Hematopoietic multipotent progenitor cell treated with erythropoietin and hydrocortisone succinate and interleukin-3 and kit ligand, for 6 days (in vitro differentiated cells): ENCODE results near the gene CASTOR1.
"Not testable (repeated sequence)": the region's sequence is repeated elsewhere in the genome, so short reads cannot be mapped to it uniquely, and the experiment has no call there.

ENCODE experiments used
- DNase-seq: peaks from one replicate; pipeline ENCODE4 v3.0.0-alpha.2; 2015

Gene CASTOR1

GRCh38 chr22:30289141-30289979, at the start of gene CASTOR1:
Gene CASTOR1 (minus strand): TSS chr22:30289505. CDS start chr22:30289497, 8 bp downstream.
- DNase-seq, result peak; percentile 99

- DNase-seq, result no peak
These were observed 49.5 kb upstream of the CASTOR1 start for GRCh38 chr22:30338802-30339201.

GRCh38 chr22:30338341-30338740, 49.0 kb upstream of the CASTOR1 start:
- DNase-seq, result not testable (repeated sequence)

DNA sequence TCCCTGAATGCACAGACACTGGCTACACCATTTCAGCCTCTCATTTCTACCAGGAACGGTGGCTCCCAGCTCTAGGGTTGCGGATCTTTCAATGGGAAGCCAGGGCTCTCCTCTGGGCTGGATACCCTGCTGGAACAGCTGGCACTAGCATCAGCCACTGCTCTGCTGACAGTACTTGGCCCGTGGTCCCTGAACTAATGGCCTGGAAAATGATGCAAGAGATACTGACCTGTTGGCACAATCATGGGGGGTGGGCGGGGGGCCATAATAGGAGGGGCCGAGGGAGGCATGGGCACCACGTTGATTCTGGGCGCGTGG, 48.1 kb upstream of the CASTOR1 start:
- DNase-seq, result no peak

GRCh38 chr22:30336752-30337460, 47.6 kb upstream of the CASTOR1 start:
- no peak for DNase-seq

DNA sequence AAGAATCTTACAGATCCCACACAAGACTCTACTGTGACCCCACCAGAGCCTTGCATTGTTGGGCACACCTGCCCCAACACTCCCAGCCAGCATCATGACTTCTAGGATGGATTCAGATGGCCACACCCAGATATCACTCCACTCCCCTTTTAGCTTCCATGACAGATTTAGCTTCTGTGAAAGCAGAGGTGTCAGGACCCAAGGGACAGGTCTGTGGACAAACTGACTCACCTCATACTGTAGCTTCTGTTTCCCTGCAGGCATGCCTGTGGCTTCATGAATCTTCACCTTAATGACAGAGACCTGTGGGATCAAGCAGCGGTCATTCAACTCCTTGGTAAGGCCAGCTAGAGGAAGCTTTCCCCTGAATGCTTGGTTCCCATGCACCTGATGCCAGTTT, 45.9 kb upstream of the CASTOR1 start:
- no peak for DNase-seq

DNA sequence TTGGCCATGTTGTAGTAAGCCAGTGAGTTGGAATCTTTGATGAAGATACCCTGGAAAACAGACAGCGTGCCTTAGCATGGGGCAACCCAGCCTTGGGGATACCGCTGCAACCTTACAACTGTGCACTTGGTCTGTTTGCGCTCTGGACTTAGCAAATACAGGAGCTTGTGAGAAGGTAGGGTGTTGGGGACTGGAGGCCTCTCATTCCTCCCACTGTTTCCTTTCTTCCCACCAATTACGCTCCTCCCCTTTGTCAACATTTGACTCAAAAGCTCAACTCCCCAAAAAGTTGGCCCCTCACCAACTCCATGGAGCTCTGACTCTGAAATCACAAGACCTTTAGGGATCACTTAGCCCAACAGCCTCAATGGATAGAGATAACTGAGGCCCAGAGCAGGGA, 45.3 kb upstream of the CASTOR1 start:
- DNase-seq, result no peak

DNA sequence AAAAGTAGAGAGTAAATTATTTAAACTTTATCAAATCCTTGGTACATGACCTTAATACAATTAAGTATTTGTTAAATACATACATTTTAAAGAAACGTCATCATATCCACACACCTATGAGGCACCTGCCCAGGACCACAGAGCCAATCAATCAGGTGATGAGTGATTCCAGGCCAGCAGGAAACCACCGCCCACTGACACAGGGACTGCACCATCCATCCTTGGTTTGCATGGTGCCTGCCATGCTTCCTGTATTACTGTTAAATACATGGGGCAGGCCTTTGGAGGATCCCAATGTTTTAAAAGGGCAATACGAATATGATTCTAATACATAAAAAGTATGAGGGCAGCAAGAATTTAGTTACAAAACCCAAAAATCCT, 44.4 kb upstream of the CASTOR1 start:
- DNase-seq, result no peak

- no peak for DNase-seq
These were observed 43.8 kb upstream of the CASTOR1 start for GRCh38 chr22:30332994-30333706.

- no peak for DNase-seq
These were observed 43.2 kb upstream of the CASTOR1 start for GRCh38 chr22:30332551-30332950.

DNA sequence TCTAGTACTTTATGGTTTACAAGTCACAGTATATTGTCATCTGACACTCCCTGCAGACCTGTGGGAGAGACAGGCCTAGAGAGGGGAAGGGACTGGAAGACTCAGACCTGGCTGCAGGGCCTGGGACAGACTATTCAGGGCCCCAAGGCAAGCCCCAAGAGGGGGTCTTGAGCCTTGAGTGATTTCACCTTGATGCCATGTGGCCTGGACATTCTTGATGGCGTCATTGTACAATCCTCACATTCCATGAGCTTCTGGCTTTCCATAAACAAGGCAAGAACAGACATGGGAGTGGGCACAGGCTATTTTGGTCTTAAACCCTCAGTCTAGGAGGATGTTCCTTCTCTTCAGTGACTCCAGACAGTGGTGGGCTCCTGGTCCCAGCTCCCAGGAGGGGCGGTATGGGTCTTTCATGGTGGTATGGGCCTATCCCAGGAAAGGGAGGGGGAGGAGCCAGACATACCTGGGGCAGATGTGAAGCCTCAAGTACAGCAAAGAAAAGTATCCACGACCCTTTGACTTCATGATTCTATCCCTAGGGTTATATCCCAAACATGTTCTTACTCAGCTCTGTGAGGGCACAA, 39.3 kb upstream of the CASTOR1 start:
- no peak for DNase-seq

DNA sequence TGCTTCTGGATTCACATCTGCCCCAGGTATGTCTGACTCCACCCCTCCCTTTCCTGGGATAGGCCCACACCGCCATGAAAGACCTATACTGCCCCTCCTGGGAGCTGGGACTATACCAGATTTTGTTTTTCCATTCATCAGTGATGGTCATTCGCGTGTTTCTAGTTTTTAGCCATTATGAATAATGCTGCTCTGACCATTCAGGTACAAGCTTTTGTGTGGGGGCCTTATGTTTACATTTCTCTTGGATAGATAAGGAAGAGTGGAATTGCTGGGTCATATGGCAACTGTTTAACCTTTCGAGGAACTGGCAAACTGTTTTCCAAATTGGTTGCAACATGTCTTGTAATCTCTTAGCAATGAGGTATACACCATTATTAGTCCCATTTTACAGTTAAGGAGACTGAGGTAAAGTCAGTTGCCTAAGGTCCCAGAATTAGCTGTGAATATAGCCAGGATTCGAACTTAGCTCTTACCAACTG, 38.6 kb upstream of the CASTOR1 start:
- no peak for DNase-seq

- DNase-seq, result peak; percentile 95
These were observed 37.5 kb upstream of the CASTOR1 start, which contains the start of gene TBC1D10A for GRCh38 chr22:30326706-30327362. Gene TBC1D10A (minus strand): TSS chr22:30326941. CDS start chr22:30326881, 60 bp downstream.

GRCh38 chr22:30326255-30326705, 37.0 kb upstream of the CASTOR1 start:
- DNase-seq, result peak; percentile 41

- DNase-seq, result no peak
These were observed 36.5 kb upstream of the CASTOR1 start for GRCh38 chr22:30325724-30326254.

- DNase-seq, result no peak
These were observed 35.9 kb upstream of the CASTOR1 start for GRCh38 chr22:30325065-30325720.

DNA sequence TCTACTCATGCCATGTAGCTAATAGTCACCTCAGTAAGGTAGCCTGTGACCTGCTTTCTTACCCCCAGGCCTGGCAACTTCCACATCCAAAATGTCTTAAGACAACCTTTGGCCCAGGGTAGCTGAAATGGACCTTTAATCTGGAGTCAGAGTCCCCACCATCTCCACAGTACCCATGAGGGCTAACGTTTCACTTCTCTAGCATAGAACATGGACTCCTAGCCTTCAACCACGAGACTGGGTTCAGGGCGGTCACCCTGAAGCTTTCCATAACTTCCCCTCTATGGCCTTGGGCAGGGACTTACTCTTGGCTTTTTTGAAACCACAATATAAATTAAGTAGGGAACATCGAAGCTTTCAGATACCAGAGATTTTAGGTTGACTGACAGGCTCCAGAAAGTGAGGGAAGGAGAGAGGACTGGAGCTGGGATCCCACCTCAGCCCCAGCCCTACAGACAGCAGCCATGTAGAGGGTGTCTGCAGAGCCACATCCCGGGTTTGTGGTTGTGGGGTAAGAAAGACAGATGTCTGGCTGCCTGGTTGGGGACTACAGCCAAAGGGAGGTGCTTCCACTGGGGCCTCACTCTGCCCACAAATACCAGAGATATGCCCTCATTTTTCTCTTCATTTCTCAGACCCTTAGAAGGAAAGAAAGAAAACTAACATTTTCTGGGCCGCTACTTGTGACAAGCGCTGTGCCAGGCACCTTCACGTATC, 34.9 kb upstream of the CASTOR1 start:
- DNase-seq, result peak; percentile 78

DNA sequence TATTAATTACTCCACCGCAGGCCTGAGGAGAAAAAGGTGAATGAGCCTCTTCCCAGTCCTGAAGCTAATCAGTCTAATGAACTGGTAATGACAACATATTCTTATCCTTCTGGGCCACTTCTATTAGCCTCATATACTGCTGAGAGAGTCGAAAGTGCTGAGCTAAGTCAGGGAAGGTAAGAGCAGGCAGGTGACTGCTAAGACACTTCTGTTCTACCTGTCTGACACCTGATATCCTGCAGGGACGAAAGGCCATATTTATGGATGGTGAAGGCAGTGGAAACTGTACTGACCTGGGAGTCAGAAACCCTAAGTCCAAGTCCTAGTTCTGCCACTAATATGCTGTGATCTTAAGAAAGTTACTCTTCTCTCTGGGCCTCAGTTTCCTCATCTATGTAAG, 33.9 kb upstream of the CASTOR1 start:
- no peak for DNase-seq

- no peak for DNase-seq
These were observed 32.2 kb upstream of the CASTOR1 start for GRCh38 chr22:30321461-30321860.

GRCh38 chr22:30320021-30320556, 30.8 kb upstream of the CASTOR1 start:
- no peak for DNase-seq
